ENCODE measurements around the gene ZC3H6. TPM values are rescaled to one million over a fixed set of nuclear protein-coding genes. Genes with fewer than 3 reads are reported as not detected.
A peak's percentile ranks its signal among the peaks of the same experiment; 100 is the strongest.

The ZC3H6 gene
- total RNA-seq, 1 experiment from 2014 or later: 18.6 TPM

- no peak for DNase-seq (ENCODE audit: unreplicated experiment)
- peaks cover 24% of the 10 kb centered on the region for H3K36me3 Mint-ChIP-seq (ENCODE audit: insufficient read depth, unreplicated experiment)
- intact Hi-C loops (cut with micrococcal nuclease): loop anchor here (10.0 kb wide), 1 partner anchor 366 kb away; the partner anchor contains the start of gene ANAPC1
- H3K4me1 Mint-ChIP-seq (ENCODE audit: insufficient read depth, unreplicated experiment): peaks cover 4% of the 10 kb centered on the region
- no peaks in the 10 kb centered on the region for H3K27me3 Mint-ChIP-seq (ENCODE audit: insufficient read depth, unreplicated experiment)
- BruUV-seq (replicated peaks): no TSS peak
- POLR2A ChIA-PET: interaction anchor here (0.7 to 2.1 kb wide), 3 partner anchors 9 to 129 kb away, joined by 3 to 7 read pairs (median 5); no protein-coding TSS in a partner anchor
- TF ChIP-seq CTCF (IDR thresholded peaks at IDR 0.05; ENCODE audit: unreplicated experiment): no peak
- H3K4me3 Mint-ChIP-seq (ENCODE audit: unreplicated experiment): no peak overlapping the region
- no peak overlapping the region for H3K27ac Mint-ChIP-seq (ENCODE audit: low read depth, unreplicated experiment)
- no peaks in the 10 kb centered on the region for H3K9me3 Mint-ChIP-seq (ENCODE audit: unreplicated experiment)
- CTCF ChIA-PET: interaction anchor here (0.6 to 1.4 kb wide), 2 partner anchors 9 to 226 kb away, joined by 3 to 11 read pairs; no protein-coding TSS in a partner anchor
These were observed 24.1 kb upstream of the ZC3H6 start for GRCh38 chr2:112251271-112251670.

- peaks cover 4% of the 10 kb centered on the region for H3K4me1 Mint-ChIP-seq (ENCODE audit: insufficient read depth, unreplicated experiment)
- peak overlapping the region; percentile 77 for H3K4me3 Mint-ChIP-seq (ENCODE audit: unreplicated experiment)
- BruUV-seq (replicated peaks): no TSS peak
- intact Hi-C loops (cut with micrococcal nuclease): loop anchor here (10.0 kb wide), 1 partner anchor 369 kb away; the partner anchor contains the start of gene ANAPC1
- ChIA-PET POLR2A (interaction anchor here (0.7 to 4.2 kb wide), 10 partner anchors 11 to 1097 kb away, joined by 3 to 28 read pairs (median 4); no protein-coding TSS in a partner anchor), CTCF (interaction anchor here (0.6 kb wide), 1 partner anchor 106 kb away, joined by 3 read pairs; no protein-coding TSS in a partner anchor)
- TF ChIP-seq CTCF (IDR thresholded peaks at IDR 0.05; ENCODE audit: unreplicated experiment): no peak
- peak overlapping the region; percentile 76 for H3K27ac Mint-ChIP-seq (ENCODE audit: low read depth, unreplicated experiment)
- H3K27me3 Mint-ChIP-seq (ENCODE audit: insufficient read depth, unreplicated experiment): no peaks in the 10 kb centered on the region
- peaks cover 7% of the 10 kb centered on the region for H3K36me3 Mint-ChIP-seq (ENCODE audit: insufficient read depth, unreplicated experiment)
- no peak for DNase-seq (ENCODE audit: unreplicated experiment)
- no peaks in the 10 kb centered on the region for H3K9me3 Mint-ChIP-seq (ENCODE audit: unreplicated experiment)
These were observed 22.1 kb upstream of the ZC3H6 start for GRCh38 chr2:112253261-112253815.

GRCh38 chr2:112254466-112255240 is 20.7 kb upstream of the ZC3H6 start, which contains the start of gene ZC3H8:
Gene ZC3H8 (minus strand): TSS chr2:112255042. CDS start chr2:112254981, 61 bp downstream.
- intact Hi-C loops (cut with micrococcal nuclease): loop anchor here (2.0 to 10.0 kb wide), 3 partner anchors 134 to 370 kb away; partner anchors contain the start of genes ANAPC1 and CHCHD5
- ChIA-PET CTCF (interaction anchor here (0.6 to 1.3 kb wide), 3 partner anchors 23 to 323 kb away, joined by 3 to 4 read pairs (median 4); no protein-coding TSS in a partner anchor), POLR2A (interaction anchor here (0.6 to 4.2 kb wide), 20 partner anchors 8 to 361 kb away, joined by 3 to 28 read pairs (median 4); no protein-coding TSS in a partner anchor)
- Mint-ChIP-seq H3K27ac (ENCODE audit: low read depth, unreplicated experiment) (peak within 1 kb of the TSS; percentile 76), H3K4me3 (ENCODE audit: unreplicated experiment) (peak within 1 kb of the TSS; percentile 77), H3K36me3 (ENCODE audit: insufficient read depth, unreplicated experiment) (no peaks in the 10 kb centered on the region), H3K4me1 (ENCODE audit: insufficient read depth, unreplicated experiment) (peaks cover 8% of the 10 kb centered on the region), H3K9me3 (ENCODE audit: unreplicated experiment) (no peaks in the 10 kb centered on the region), H3K27me3 (ENCODE audit: insufficient read depth, unreplicated experiment) (no peaks in the 10 kb centered on the region)
- BruUV-seq (replicated peaks): TSS peak; percentile 70
- DNase-seq (ENCODE audit: unreplicated experiment): peak; percentile 90
- no peak for TF ChIP-seq CTCF (IDR thresholded peaks at IDR 0.05; ENCODE audit: unreplicated experiment)
